SK-N-SH (cell line): Measurements from ENCODE around the gene FLCN. TPM values are rescaled to one million over a fixed set of nuclear protein-coding genes. Genes with fewer than 3 reads are reported as not detected.

Source experiments
- CTCF ChIA-PET: fragments of 300-600, 350-600 bp; formaldehyde crosslinking; extraction: SDS; loops from one replicate; lab custom pipeline; 2021; lab: Yijun Ruan, JAX
- POLR2A ChIA-PET: fragments of 350-600 bp; sonication (Branson Sonifier 250); formaldehyde crosslinking; extraction: SDS; loops from one replicate; lab custom pipeline; 2020; ENCODE audit warnings: antibody characterized with exemption, inconsistent platforms; lab: Yijun Ruan, JAX
- DNase-seq: peaks from one replicate; pipeline ENCODE4 v3.0.0; 2012
- H2AFZ ChIP-seq: fragments of 200-600 bp; sonication (generic); 2 replicates; pipeline ENCODE4 v1.8.1; 2016; ENCODE audit warnings: antibody characterized with exemption, mild to moderate bottlenecking, low read depth
- H3F3A ChIP-seq: fragments of 200-600 bp; sonication (generic); replicated peaks from 2 replicates; pipeline ENCODE3; 2016; ENCODE audit warnings: antibody characterized with exemption, mild to moderate bottlenecking; ENCODE audit not compliant: insufficient read depth
- H3K27ac ChIP-seq, 2 experiments: fragments of 200-500 bp in 1 of 2; fragments of 200-600 bp in 1 of 2; sonication (Bioruptor generic) in 1 of 2; sonication (generic), shearing (Covaris generic) in 1 of 2; 2 replicates each; pipeline versions ENCODE4 v1.5.1 to v1.6.1; 2014 to 2016; ENCODE audit warnings: low read depth in 2 of 2, inconsistent platforms in 1 of 2, low read length in 1 of 2, mild to moderate bottlenecking in 1 of 2, mixed read lengths in 1 of 2
- H3K27me3 ChIP-seq: fragments of 200-600 bp; sonication (generic), shearing (Covaris generic); 2 replicates; pipeline ENCODE4 v1.6.1; 2016; ENCODE audit warnings: mixed run types; ENCODE audit not compliant: insufficient read depth
- H3K36me3 ChIP-seq, 2 experiments: fragments of 200-500 bp in 1 of 2; fragments of 200-600 bp in 1 of 2; sonication (Bioruptor generic) in 1 of 2; sonication (generic) in 1 of 2; replicated peaks in 1 of 2; 2 replicates each; pipeline versions ENCODE3 to v1.5.1; 2014 to 2016; ENCODE audit warnings: low read length in 1 of 2, mild to moderate bottlenecking in 1 of 2; ENCODE audit not compliant: insufficient read depth in 2 of 2, control insufficient read depth in 1 of 2
- H3K4me1 ChIP-seq, 2 experiments: fragments of 200-500 bp in 1 of 2; fragments of 200-600 bp in 1 of 2; sonication (Bioruptor generic) in 1 of 2; sonication (generic), shearing (Covaris generic) in 1 of 2; 2 replicates each; pipeline versions ENCODE4 v1.5.1 to v1.6.1; 2014 to 2016; ENCODE audit warnings: low read depth in 1 of 2, low read length in 1 of 2, mixed run types in 1 of 2; ENCODE audit not compliant: insufficient read depth in 2 of 2, control insufficient read depth in 1 of 2
- H3K4me2 ChIP-seq: fragments of 200-600 bp; sonication (generic), shearing (Covaris generic); 2 replicates; pipeline ENCODE4 v1.6.1; 2017; ENCODE audit warnings: mixed run types
- H3K4me3 ChIP-seq, 2 experiments: fragments of 200-500 bp in 1 of 2; fragments of 200-600 bp in 1 of 2; sonication (Bioruptor generic) in 1 of 2; sonication (generic), shearing (Covaris generic) in 1 of 2; 2 replicates each; pipeline versions ENCODE4 v1.5.1 to v1.8.1; 2014 to 2016; ENCODE audit warnings: low read depth in 2 of 2, inconsistent platforms in 1 of 2, low read length in 1 of 2, mild to moderate bottlenecking in 1 of 2, mixed read lengths in 1 of 2, moderate library complexity in 1 of 2
- H3K79me2 ChIP-seq: fragments of 200-600 bp; sonication (generic); 2 replicates; pipeline ENCODE4 v1.8.1; 2017; ENCODE audit warnings: mild to moderate bottlenecking; ENCODE audit not compliant: insufficient read depth
- H3K9ac ChIP-seq: fragments of 200-600 bp; sonication (generic); 2 replicates; pipeline ENCODE4 v1.6.1; 2017; ENCODE audit warnings: mixed run types
- H3K9me2 ChIP-seq: fragments of 200-600 bp; sonication (generic); 2 replicates; pipeline ENCODE4 v1.6.1; 2017; ENCODE audit warnings: mixed run types
- H3K9me3 ChIP-seq: fragments of 200-600 bp; sonication (generic); 2 replicates; pipeline ENCODE4 v1.6.1; 2017; ENCODE audit warnings: mixed run types, mild to moderate bottlenecking, moderate library complexity
- H4K20me1 ChIP-seq: fragments of 200-600 bp; sonication (generic); 2 replicates; pipeline ENCODE4 v1.6.1; 2017; ENCODE audit warnings: mild to moderate bottlenecking, mixed run types; ENCODE audit not compliant: insufficient read depth
- CHD2 ChIP-seq: fragments of 150-350 bp; IDR thresholded peaks from 2 replicates; pipeline ENCODE4 v1.6.1; 2018; ENCODE audit warnings: low read length; ENCODE audit not compliant: partially characterized antibody
- CTCF ChIP-seq: fragments of 200-600 bp; sonication (generic); IDR thresholded peaks from 2 replicates; pipeline ENCODE4 v1.6.1; 2017; ENCODE audit warnings: antibody characterized with exemption, mild to moderate bottlenecking, moderate library complexity
- EP300 ChIP-seq, 2 experiments: IDR thresholded peaks; 2 replicates each; pipeline versions ENCODE4 v1.4.0 to v1.6.1; 2012; ENCODE audit warnings: borderline replicate concordance in 1 of 2, low read depth in 1 of 2, low read length in 1 of 2
- FOSL2 ChIP-seq: IDR thresholded peaks from 2 replicates; pipeline ENCODE4 v1.4.0; 2012; ENCODE audit warnings: low read depth, mild to moderate bottlenecking, moderate library complexity, borderline replicate concordance
- MEF2A ChIP-seq: IDR thresholded peaks from 2 replicates; pipeline ENCODE4 v1.4.0; 2012; ENCODE audit warnings: low read depth, borderline replicate concordance
- NRF1 ChIP-seq: IDR thresholded peaks from 2 replicates; pipeline ENCODE4 v1.6.1; 2012; ENCODE audit warnings: low read depth, mild to moderate bottlenecking, low read length
- PBX3 ChIP-seq: IDR thresholded peaks from 2 replicates; pipeline ENCODE4; 2012
- RAD21 ChIP-seq: IDR thresholded peaks from 2 replicates; pipeline ENCODE4 v1.6.1; 2012; ENCODE audit warnings: mild to moderate bottlenecking, low read length
- REST ChIP-seq: IDR thresholded peaks from 2 replicates; pipeline ENCODE4 v1.6.1; 2012; ENCODE audit warnings: mild to moderate bottlenecking, low read depth, low read length, moderate library complexity
- SIN3A ChIP-seq: IDR thresholded peaks from 2 replicates; pipeline ENCODE4 v1.6.1; 2012; ENCODE audit warnings: low read depth, mild to moderate bottlenecking, low read length, moderate library complexity, borderline replicate concordance
- WGBS: methylation state at CpG from one replicate; pipeline ENCODE4 v1.1.6; 2017; ENCODE audit warnings: low lambda C conversion rate; 5-methylcytosine and 5-hydroxymethylcytosine counted together
- polyA plus RNA-seq, 3 experiments: library from polyadenylated mRNA; depleted of rRNA; stranded (reverse); fragments of >200 nt; gene quantifications; 2 replicates each; pipeline ENCODE4 v1.2.3, GENCODE V29; 2012

FLCN gene
- polyA plus RNA-seq, 1 of the 3 experiments (the other 2 are of a cell fraction): 14.6 TPM

DNA sequence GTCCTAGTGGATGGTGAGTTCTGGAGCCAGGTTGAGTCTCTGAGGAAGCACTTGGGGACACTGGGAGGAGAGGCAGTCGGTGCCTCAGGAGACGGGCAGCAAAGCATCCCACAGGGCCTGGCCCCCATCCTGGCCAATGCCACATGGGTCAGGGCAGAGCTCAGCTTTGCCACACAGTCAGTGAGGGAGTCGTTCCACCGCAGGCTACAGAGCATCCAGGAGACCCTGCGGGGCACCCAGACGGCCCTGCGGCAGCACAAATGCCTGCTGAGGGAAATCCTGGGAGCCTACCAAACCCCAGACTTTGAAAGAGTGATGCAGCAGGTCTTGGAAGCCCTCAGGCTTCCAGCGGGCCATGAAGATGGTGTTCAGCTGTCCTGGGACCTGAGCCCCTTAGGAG is 70.5 kb downstream of the FLCN start:
- POLR2A ChIA-PET: no interaction called here
- no peak for TF ChIP-seq FOSL2
- no peak for TF ChIP-seq NRF1
- no peak for TF ChIP-seq REST
- TF ChIP-seq EP300 (IDR thresholded peaks at IDR 0.05; ENCODE audit: borderline replicate concordance in 1 of 2, low read depth in 1 of 2, low read length in 1 of 2): no peak
- TF ChIP-seq MEF2A: no peak
- TF ChIP-seq, all 33 proteins: peak for 0
- 100% methylated on average over 3 of the region's 8 CpGs for WGBS

GRCh38 chr17:17165666-17166308 is 71.2 kb downstream of the FLCN start:
- CTCF ChIA-PET: interaction anchor here (2.8 kb wide), 1 partner anchor 24 kb away, joined by 7 read pairs; no protein-coding TSS in a partner anchor
- Histone ChIP-seq H3K9me2 (no peaks in the 10 kb centered on the region), H3K36me3 (peaks cover 12 to 89% of the 10 kb centered on the region in 2 experiments), H3K4me1 (no peaks in the 10 kb centered on the region), H3F3A (no peaks in the 10 kb centered on the region), H3K4me3 (no peak overlapping the region), H3K9me3 (no peaks in the 10 kb centered on the region), H2AFZ (no peak overlapping the region), H3K27ac (no peak overlapping the region), H3K4me2 (no peak overlapping the region), H3K9ac (no peak overlapping the region), H4K20me1 (no peaks in the 10 kb centered on the region), H3K79me2 (no peaks in the 10 kb centered on the region), H3K27me3 (no peaks in the 10 kb centered on the region)
- TF ChIP-seq SIN3A: no peak
- no peak for TF ChIP-seq CHD2
- no peak for TF ChIP-seq RAD21
- TF ChIP-seq PBX3: no peak
- no peak for TF ChIP-seq CTCF
- no peak for DNase-seq
- WGBS: 97% methylated on average over 19 of the region's 23 CpGs
- POLR2A ChIA-PET: no interaction called here

More for the DNA sequence above, 70.5 kb downstream of the FLCN start:
- CTCF ChIA-PET: interaction anchor here (2.8 kb wide), 1 partner anchor 24 kb away, joined by 7 read pairs; no protein-coding TSS in a partner anchor
- Histone ChIP-seq H3K79me2 (no peaks in the 10 kb centered on the region), H3K36me3 (peaks cover 10 to 87% of the 10 kb centered on the region in 2 experiments), H3K4me3 (no peak overlapping the region), H3K27ac (no peak overlapping the region), H2AFZ (no peak overlapping the region), H3K9ac (no peak overlapping the region), H3K4me2 (no peak overlapping the region), H3K27me3 (no peaks in the 10 kb centered on the region), H3K9me3 (no peaks in the 10 kb centered on the region), H4K20me1 (no peaks in the 10 kb centered on the region), H3K4me1 (no peaks in the 10 kb centered on the region), H3F3A (no peaks in the 10 kb centered on the region), H3K9me2 (no peaks in the 10 kb centered on the region)
- no peak for DNase-seq
